Chondrocyte (in vitro differentiated cells): ENCODE results near the gene MGAT3. TPM values are rescaled to one million over a fixed set of nuclear protein-coding genes. Genes with fewer than 3 reads are reported as not detected.

Experiments
- DNase-seq: peaks from one replicate; pipeline ENCODE4 v3.0.0; 2021; ENCODE audit warnings: mixed read lengths, low spot score
- H3K27ac Mint-ChIP-seq: one replicate; pipeline ENCODE4 v1.8.0; 2021; ENCODE audit warnings: mild to moderate bottlenecking, moderate library complexity, mixed read lengths; ENCODE audit not compliant: unreplicated experiment
- H3K27me3 Mint-ChIP-seq: 2 replicates; pipeline ENCODE4 v1.8.0; 2021; ENCODE audit warnings: low read depth, mixed read lengths
- H3K36me3 Mint-ChIP-seq: 2 replicates; pipeline ENCODE4 v1.8.0; 2021; ENCODE audit warnings: low read depth, mixed read lengths
- H3K4me1 Mint-ChIP-seq: 2 replicates; pipeline ENCODE4 v1.8.0; 2021; ENCODE audit warnings: low read depth, mild to moderate bottlenecking, mixed read lengths
- H3K4me3 Mint-ChIP-seq: one replicate; pipeline ENCODE4 v1.8.0; 2021; ENCODE audit warnings: mild to moderate bottlenecking, moderate library complexity, mixed read lengths; ENCODE audit not compliant: unreplicated experiment
- H3K9me3 Mint-ChIP-seq: 2 replicates; pipeline ENCODE4 v1.8.0; 2021; ENCODE audit warnings: low read depth, mixed read lengths
- total RNA-seq: library from RNA; stranded (reverse); gene quantifications from 3 replicates; pipeline ENCODE4 v1.2.1, GENCODE V29; 2021
- TF ChIP-seq, protein P1 (sequence below): fragments of 200-600 bp; sonication (generic); IDR thresholded peaks from 2 replicates; pipeline ENCODE4 v1.5.0; 2021; ENCODE audit warnings: antibody characterized with exemption, mild to moderate bottlenecking, moderate library complexity

The MGAT3 gene
- total RNA-seq, 1 donor from 2014 or later, result 6.1 TPM

DNA sequence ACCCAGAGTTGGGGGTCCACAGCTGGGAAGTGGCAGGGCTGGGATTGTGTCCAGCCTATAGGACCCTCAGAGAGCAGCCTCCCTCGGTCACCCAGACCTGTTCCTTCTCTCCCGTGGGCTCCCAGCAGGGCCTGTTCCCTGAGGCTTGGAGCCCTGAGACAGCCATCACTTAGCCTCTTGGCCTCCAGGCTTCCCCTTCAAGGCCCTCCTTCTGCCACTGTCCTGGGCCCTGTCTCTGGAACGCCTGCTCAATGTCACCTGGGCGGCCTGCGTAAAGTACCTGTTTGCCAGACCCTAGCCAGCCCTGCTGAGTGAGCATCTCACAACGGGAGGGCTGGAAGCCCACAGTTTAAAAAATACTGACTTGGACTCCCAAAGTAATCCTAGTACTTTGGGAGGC lies 6.5 kb downstream of the MGAT3 start:
- Mint-ChIP-seq H3K4me3 (no peak overlapping the region), H3K36me3 (no peaks in the 10 kb centered on the region), H3K9me3 (no peaks in the 10 kb centered on the region), H3K27ac (no peak overlapping the region), H3K27me3 (no peaks in the 10 kb centered on the region), H3K4me1 (peaks cover 14% of the 10 kb centered on the region)
- DNase-seq, result no peak
- TF ChIP-seq, protein P1, sequence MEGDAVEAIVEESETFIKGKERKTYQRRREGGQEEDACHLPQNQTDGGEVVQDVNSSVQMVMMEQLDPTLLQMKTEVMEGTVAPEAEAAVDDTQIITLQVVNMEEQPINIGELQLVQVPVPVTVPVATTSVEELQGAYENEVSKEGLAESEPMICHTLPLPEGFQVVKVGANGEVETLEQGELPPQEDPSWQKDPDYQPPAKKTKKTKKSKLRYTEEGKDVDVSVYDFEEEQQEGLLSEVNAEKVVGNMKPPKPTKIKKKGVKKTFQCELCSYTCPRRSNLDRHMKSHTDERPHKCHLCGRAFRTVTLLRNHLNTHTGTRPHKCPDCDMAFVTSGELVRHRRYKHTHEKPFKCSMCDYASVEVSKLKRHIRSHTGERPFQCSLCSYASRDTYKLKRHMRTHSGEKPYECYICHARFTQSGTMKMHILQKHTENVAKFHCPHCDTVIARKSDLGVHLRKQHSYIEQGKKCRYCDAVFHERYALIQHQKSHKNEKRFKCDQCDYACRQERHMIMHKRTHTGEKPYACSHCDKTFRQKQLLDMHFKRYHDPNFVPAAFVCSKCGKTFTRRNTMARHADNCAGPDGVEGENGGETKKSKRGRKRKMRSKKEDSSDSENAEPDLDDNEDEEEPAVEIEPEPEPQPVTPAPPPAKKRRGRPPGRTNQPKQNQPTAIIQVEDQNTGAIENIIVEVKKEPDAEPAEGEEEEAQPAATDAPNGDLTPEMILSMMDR, result no peak

DNA sequence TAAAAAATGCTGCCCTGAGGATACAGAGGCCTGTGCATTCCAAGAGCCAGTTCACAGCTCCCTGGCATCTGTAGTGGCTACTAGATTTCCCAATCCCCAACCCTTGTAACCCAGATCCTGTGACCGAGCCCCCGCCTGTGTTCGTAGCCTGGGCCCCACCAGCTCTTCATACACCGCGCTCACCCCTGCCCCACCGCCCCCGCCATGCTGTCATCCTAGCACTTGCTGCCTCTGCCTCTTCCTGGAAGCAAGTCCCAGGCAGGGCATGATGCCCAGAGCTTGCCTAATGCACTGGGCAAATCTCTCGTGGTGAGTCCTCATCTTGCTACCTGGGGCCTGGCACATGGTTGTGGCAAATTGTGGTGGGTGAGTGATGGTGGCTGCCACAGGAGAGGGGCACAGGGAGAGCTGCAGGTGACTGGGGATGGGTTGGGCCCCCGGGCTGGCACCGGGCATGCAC lies 7.1 kb downstream of the MGAT3 start:
- Mint-ChIP-seq H3K36me3 (no peaks in the 10 kb centered on the region), H3K4me1 (peaks cover 9% of the 10 kb centered on the region), H3K4me3 (no peak overlapping the region), H3K9me3 (no peaks in the 10 kb centered on the region), H3K27me3 (no peaks in the 10 kb centered on the region), H3K27ac (no peak overlapping the region)
- TF ChIP-seq, protein P1, result no peak
- no peak for DNase-seq

DNA sequence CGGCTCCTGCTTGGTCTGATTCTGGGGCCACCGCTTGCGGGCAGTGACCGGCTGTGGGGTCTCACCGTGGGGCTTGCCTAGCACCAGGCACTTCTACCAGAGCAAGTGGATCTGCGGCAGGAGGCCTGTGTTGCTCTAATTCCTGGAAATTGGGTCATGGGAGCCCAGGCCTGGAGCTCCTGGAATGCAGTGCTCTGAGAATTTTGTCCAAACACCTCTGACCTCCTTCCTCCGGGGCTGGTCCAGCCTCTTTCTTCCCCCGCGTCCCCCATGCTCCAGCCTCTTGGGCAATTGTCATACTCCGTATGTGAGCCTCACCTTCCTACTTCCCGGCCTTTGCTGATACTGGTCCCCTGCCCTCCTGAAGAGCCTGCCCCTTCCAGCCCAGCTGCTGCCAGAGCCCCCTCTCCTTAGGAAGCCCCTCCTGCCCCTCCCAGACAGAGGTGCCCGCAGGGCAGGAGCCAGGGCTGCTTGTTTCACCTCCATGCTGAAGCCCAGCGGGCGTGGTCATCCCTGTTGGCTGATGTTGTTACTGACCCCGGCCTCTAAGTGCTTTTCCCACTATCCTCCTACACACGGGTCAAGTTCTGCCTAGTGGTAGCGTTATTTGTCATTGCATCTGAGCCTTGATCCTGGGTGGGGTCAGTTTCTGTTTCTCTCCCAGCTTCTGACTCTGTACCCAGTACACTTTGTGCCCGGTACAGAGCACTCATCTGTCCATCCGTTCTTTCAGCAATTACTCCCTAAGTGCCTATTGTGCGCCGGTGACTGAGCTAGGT lies 9.6 kb downstream of the MGAT3 start:
- H3K9me3 Mint-ChIP-seq, result no peaks in the 10 kb centered on the region
- H3K27ac Mint-ChIP-seq, result no peak overlapping the region
- no peaks in the 10 kb centered on the region for H3K36me3 Mint-ChIP-seq
- no peak for DNase-seq
- no peaks in the 10 kb centered on the region for H3K27me3 Mint-ChIP-seq
- TF ChIP-seq, protein P1, result no peak
- no peak overlapping the region for H3K4me3 Mint-ChIP-seq
- peaks cover 23% of the 10 kb centered on the region for H3K4me1 Mint-ChIP-seq

DNA sequence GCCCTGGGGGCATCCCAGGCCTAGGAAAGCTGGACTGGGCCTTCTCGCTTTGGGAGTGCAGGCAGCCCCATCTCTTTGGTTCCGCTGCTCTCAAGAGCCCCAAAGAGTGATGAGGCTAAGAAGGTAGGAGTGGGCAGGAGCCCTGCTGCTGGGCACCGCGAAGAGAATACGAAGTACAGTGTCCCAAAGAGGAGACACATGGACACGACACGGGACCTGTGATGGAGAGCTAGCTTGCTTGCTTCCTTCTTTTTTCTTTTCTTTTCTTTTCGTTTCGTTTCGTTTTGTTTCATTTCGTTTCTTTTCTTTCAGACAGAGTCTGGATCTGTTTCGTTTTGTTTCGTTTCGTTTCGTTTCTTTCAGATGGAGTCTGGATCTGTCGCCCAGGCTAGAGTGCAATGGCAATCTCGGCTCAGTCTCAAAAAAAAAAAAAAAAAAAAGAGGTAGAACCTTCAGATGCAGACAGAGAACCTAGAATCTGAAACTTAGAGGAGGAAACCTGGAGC lies 10.6 kb downstream of the MGAT3 start:
- H3K4me3 Mint-ChIP-seq, result no peak overlapping the region
- H3K27ac Mint-ChIP-seq, result no peak overlapping the region
- TF ChIP-seq, protein P1, result no peak
- no peaks in the 10 kb centered on the region for H3K36me3 Mint-ChIP-seq
- no peaks in the 10 kb centered on the region for H3K27me3 Mint-ChIP-seq
- H3K9me3 Mint-ChIP-seq, result no peaks in the 10 kb centered on the region
- no peak for DNase-seq
- peaks cover 33% of the 10 kb centered on the region for H3K4me1 Mint-ChIP-seq

DNA sequence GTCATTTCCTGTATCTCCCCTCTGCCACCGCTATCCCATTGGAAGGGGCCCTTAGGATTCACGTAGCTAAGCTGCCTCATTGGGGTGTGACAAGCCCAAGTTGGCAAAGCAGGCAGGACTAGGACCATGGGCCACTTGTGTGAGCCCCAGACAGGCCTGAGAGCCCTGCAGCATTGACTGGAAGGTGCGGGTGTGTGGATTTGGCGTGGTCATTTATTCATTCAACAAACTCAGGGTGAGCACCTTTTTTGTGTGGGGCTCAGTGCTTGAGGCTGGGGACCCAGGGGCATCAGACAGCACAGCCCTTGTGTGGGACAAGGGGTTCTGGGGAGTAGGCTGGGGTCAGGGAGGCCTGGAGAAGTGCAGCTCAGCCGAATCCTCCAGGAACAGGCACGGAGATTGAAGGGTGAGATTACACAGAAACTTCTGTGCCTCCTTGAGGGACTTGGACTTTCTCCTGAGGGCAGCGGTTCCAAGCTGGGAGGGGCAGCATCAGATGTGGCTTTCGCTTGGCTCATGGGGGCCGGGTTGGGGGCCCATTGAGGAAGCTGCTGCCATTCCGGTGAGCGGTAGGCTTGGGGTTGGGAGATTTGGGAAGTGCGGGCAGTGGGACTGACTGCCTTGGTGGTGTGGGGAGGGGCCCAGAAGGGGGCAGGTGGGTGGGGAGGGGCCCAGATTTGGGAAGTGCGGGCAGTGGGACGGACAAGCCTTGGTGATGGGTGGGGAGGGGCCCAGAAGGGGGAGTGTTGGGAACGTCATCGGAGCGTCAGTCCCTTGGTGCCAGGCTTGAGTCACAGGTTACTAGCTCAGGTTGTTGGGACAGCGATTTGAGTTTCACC lies 11.9 kb downstream of the MGAT3 start:
- no peaks in the 10 kb centered on the region for H3K9me3 Mint-ChIP-seq
- DNase-seq, result no peak
- no peaks in the 10 kb centered on the region for H3K36me3 Mint-ChIP-seq
- H3K4me3 Mint-ChIP-seq, result no peak overlapping the region
- H3K27me3 Mint-ChIP-seq, result no peaks in the 10 kb centered on the region
- TF ChIP-seq, protein P1, result no peak
- peaks cover 44% of the 10 kb centered on the region for H3K4me1 Mint-ChIP-seq
- no peak overlapping the region for H3K27ac Mint-ChIP-seq
